ENCODE results near the gene ATP1A3.

DNA sequence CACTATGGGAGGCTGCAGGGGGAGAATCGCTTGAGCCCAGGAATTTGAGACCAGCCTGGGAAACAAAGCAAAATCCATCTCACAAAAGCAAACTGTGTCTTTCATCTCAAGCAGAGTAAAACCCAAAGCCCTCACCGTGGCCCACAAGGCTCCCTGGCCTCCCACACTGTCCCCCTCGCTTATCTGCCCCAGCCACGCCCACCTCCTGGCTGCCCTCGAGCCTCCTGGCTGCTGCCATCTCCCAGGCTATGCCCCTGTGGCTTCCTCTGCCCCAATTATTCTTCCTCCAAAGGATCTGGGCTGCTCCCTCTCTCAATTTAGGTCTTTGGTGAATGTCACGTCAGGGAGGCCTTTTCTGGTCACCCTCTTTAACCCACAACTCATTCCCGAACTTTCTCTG, 38.5 kb downstream of the ATP1A3 start:
- TF ChIP-seq EP300 (IDR thresholded peaks at IDR 0.05) = no peak
- TF ChIP-seq CTCF (IDR thresholded peaks at IDR 0.05) = no peak
